ENCODE results near the gene C1QL2. TPM values are rescaled to one million over a fixed set of nuclear protein-coding genes. Genes with fewer than 3 reads are reported as not detected.

C1QL2 gene
- polyA plus RNA-seq (2011; rRNA removed) (not detected in 2 replicates), polyA plus RNA-seq (2017; fragmentation: RNase III; extraction: RNeasy Plus Mini Kit Qiagen cat#74134 plus additional on column Dnase treatment) (not detected in 3 replicates), polyA minus RNA-seq (2011; rRNA and poly(A)+ RNA removed) (not detected in 2 replicates)
- not detected in 2 replicates for polyA plus RNA-seq (2012; cell fraction: cytosol; rRNA removed)
- 0.02 and 0.06 TPM in 2 replicates for polyA plus RNA-seq (2012; cell fraction: nucleus; rRNA removed)

DNA sequence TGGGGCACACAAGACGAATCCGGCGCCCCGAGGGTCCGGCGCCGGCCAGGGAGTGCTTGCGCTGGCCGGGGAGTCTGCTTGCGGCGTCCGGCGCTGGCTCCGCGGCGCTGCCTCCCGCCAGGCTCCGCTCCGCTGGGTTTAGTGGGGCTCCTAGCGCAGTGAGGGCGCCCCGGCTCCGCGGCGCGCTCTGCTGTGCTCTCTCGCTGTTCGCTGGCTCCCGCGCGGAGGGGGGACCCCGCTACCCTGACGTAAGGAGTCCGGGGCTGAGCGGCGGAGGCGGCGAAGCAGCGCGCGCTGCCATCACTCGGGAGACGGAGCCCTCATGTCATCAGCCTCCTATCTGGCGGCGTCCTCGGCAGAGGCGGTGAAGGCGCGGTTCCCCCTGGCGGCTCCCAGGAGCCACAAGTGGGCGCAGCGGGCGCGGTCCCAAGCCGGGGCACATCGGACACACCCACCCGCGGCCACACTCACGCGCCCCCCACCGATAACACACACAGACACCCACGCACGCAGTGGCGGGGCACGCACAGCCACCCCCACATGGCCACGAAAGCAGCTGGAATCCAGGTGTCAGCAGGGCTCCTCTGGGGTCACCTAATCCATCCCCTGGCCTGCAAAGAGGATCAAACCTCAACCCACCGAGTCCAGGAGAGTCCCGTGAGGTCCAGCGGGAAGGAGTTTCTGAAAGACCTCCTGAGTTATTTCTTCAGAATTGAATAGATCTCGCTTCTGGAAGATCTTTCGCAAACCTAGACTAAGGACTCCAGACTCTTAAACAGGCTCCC lies at the start of gene C1QL2:
Gene C1QL2, minus strand, starts transcription at position 189 of the 785 bp plus-strand sequence. CDS start 482 bp downstream, outside the sequence.
- FAIRE-seq: no peak

DNA sequence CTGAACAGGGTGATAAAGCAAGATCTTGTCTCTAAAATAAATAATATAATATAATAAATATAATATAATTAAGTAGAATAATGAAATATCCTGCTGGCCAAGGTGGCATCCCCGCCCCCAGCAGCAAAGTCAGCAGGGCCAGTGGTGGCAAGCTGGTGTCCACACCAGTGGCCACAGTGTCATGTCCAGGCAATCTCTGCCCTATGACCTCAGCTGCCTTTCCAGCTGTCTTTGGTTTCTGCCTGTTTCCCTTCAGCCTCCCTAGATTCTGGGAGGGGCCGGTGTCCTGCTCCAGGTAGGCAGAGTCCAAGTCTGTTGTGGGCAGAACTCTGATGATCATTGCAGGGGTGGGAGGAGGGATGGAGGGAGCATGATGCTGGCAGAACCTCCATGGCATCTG lies 48.9 kb upstream of the C1QL2 start:
- 23% methylated on average over 2 of the region's 2 CpGs for WGBS (ENCODE audit: missing lambda C conversion rate)
- CTCF ChIA-PET: interaction anchor here (1.1 to 1.2 kb wide), 2 partner anchors 57 to 325 kb away, joined by 3 read pairs; no protein-coding TSS in a partner anchor
- peaks cover 10% of the 10 kb centered on the region; the same call in 2 of the 3 replicates for H3K4me1 ChIP-seq
- DNase-seq (ENCODE audit: low read depth in 1 of 2, low spot score in 1 of 2): no peak
- no peak overlapping the region for H3K4me3 ChIP-seq
- TF ChIP-seq SMC3 (IDR thresholded peaks at IDR 0.05) (no peak), RCOR1 (IDR thresholded peaks at IDR 0.05; ENCODE audit: low read depth, low read length) (no peak)
- FAIRE-seq: no peak
- H3K4me2 ChIP-seq: no peak overlapping the region
- H3K27ac ChIP-seq: peak overlapping the region in 1 of 2 experiments; percentile 21; a peak in 1 of 6 replicates
- no peaks in the 10 kb centered on the region for H3K9me3 ChIP-seq
- POLR2A ChIA-PET: no interaction called here
- ATAC-seq: no peak

More for the DNA sequence above, at the start of gene C1QL2:
- Histone ChIP-seq H3K4me1 (0 out of 3 replicates have a peak, but pooled peaks cover 4% of the 10 kb centered on the region), H3K9me3 (no peaks in the 10 kb centered on the region), H3K4me3 (peak within 1 kb of the TSS; percentile 36), H3K4me2 (peak within 1 kb of the TSS; percentile 73), H3K27ac (no peak within 1 kb of the TSS)
- ATAC-seq: peak; percentile 74 to 83
- DNase-seq (ENCODE audit: low read depth in 1 of 2, low spot score in 1 of 2): peak in 1 of 2 experiments; percentile 31
- WGBS (ENCODE audit: missing lambda C conversion rate): 32% methylated on average over 10 of the region's 71 CpGs
- CTCF ChIA-PET: no interaction called here
- POLR2A ChIA-PET: no interaction called here
- no peak for TF ChIP-seq RFX5 (IDR thresholded peaks at IDR 0.05)
- TF ChIP-seq NR3C1 (IDR thresholded peaks at IDR 0.05): no peak
- TF ChIP-seq, protein P1, sequence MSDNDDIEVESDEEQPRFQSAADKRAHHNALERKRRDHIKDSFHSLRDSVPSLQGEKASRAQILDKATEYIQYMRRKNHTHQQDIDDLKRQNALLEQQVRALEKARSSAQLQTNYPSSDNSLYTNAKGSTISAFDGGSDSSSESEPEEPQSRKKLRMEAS (IDR thresholded peaks at IDR 0.05): no peak
- no peak for TF ChIP-seq RCOR1 (IDR thresholded peaks at IDR 0.05; ENCODE audit: low read depth, low read length)
- no peak for TF ChIP-seq CEBPB (IDR thresholded peaks at IDR 0.05)
- no peak for TF ChIP-seq CHD2 (IDR thresholded peaks at IDR 0.05; ENCODE audit: low read length, partially characterized antibody)
- no peak for TF ChIP-seq ZSCAN20 (CRISPR knock-in tag; IDR thresholded peaks at IDR 0.05)
- TF ChIP-seq NPAS2 (CRISPR knock-in tag; IDR thresholded peaks at IDR 0.05; ENCODE audit: borderline replicate concordance): no peak
- no peak for TF ChIP-seq POLR2A (IDR thresholded peaks at IDR 0.05; ENCODE audit: low read length)
- no peak for TF ChIP-seq MAFK (IDR thresholded peaks at IDR 0.05; ENCODE audit: partially characterized antibody)
- TF ChIP-seq RAD21 (conservative IDR thresholded peaks at IDR 0.05 in 1 of 2, IDR thresholded peaks at IDR 0.05 in 1 of 2): no peak

DNA sequence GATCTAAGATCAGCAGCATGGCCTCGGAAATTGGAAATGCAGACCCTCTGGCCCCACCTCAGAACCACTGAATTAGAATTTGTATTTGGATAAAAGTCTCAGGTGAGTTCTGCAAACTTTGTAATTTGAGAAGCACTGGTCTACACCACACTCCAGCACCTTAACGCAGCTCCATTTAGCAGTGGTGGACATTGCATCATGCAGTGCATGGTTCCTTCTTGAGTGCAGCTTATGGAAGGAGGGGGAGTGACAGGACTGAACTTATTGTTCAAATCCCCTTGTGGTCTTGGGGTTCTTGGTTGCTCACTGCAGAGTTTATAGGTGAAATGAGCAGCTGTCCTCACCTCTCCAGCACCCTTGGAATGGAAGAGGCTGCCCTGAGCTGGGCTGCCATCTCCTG lies 47.6 kb upstream of the C1QL2 start:
- FAIRE-seq: no peak
- Histone ChIP-seq H3K4me2 (no peak overlapping the region), H3K4me3 (no peak overlapping the region), H3K27ac (no peak overlapping the region), H3K9me3 (no peaks in the 10 kb centered on the region), H3K4me1 (peaks cover 10% of the 10 kb centered on the region; the same call in 2 of the 3 replicates)
- ATAC-seq: no peak
- POLR2A ChIA-PET: no interaction called here
- DNase-seq (ENCODE audit: low read depth in 1 of 2, low spot score in 1 of 2): no peak
- CTCF ChIA-PET: interaction anchor here (0.9 to 1.3 kb wide), 2 partner anchors 13 to 85 kb away, joined by 3 read pairs; no protein-coding TSS in a partner anchor
- 71% methylated on average over 2 of the region's 2 CpGs for WGBS (ENCODE audit: missing lambda C conversion rate)
- TF ChIP-seq EP300 (IDR thresholded peaks at IDR 0.05): no peak
- no peak for TF ChIP-seq NFE2L2 (conservative IDR thresholded peaks at IDR 0.05; ENCODE audit: low read length)
- no peak for TF ChIP-seq RFX5 (IDR thresholded peaks at IDR 0.05)
- TF ChIP-seq POLR2A (IDR thresholded peaks at IDR 0.05; ENCODE audit: low read length): no peak
- TF ChIP-seq ZFP36 (IDR thresholded peaks at IDR 0.05; ENCODE audit: borderline replicate concordance, partially characterized antibody): no peak
- no peak for TF ChIP-seq BHLHE40 (IDR thresholded peaks at IDR 0.05; ENCODE audit: low read depth, low read length)
- no peak for TF ChIP-seq TFCP2L1 (CRISPR knock-in tag; IDR thresholded peaks at IDR 0.05)
- no peak for TF ChIP-seq FOSB (CRISPR knock-in tag; IDR thresholded peaks at IDR 0.05)
- no peak for TF ChIP-seq SREBF2 (IDR thresholded peaks at IDR 0.05)
- TF ChIP-seq NPAS2 (CRISPR knock-in tag; IDR thresholded peaks at IDR 0.05; ENCODE audit: borderline replicate concordance): no peak
- TF ChIP-seq, protein P2, sequence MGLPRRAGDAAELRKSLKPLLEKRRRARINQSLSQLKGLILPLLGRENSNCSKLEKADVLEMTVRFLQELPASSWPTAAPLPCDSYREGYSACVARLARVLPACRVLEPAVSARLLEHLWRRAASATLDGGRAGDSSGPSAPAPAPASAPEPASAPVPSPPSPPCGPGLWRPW (IDR thresholded peaks at IDR 0.05): no peak
- TF ChIP-seq, protein P3, sequence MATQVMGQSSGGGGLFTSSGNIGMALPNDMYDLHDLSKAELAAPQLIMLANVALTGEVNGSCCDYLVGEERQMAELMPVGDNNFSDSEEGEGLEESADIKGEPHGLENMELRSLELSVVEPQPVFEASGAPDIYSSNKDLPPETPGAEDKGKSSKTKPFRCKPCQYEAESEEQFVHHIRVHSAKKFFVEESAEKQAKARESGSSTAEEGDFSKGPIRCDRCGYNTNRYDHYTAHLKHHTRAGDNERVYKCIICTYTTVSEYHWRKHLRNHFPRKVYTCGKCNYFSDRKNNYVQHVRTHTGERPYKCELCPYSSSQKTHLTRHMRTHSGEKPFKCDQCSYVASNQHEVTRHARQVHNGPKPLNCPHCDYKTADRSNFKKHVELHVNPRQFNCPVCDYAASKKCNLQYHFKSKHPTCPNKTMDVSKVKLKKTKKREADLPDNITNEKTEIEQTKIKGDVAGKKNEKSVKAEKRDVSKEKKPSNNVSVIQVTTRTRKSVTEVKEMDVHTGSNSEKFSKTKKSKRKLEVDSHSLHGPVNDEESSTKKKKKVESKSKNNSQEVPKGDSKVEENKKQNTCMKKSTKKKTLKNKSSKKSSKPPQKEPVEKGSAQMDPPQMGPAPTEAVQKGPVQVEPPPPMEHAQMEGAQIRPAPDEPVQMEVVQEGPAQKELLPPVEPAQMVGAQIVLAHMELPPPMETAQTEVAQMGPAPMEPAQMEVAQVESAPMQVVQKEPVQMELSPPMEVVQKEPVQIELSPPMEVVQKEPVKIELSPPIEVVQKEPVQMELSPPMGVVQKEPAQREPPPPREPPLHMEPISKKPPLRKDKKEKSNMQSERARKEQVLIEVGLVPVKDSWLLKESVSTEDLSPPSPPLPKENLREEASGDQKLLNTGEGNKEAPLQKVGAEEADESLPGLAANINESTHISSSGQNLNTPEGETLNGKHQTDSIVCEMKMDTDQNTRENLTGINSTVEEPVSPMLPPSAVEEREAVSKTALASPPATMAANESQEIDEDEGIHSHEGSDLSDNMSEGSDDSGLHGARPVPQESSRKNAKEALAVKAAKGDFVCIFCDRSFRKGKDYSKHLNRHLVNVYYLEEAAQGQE (IDR thresholded peaks at IDR 0.05): no peak
- TF ChIP-seq, protein P4, sequence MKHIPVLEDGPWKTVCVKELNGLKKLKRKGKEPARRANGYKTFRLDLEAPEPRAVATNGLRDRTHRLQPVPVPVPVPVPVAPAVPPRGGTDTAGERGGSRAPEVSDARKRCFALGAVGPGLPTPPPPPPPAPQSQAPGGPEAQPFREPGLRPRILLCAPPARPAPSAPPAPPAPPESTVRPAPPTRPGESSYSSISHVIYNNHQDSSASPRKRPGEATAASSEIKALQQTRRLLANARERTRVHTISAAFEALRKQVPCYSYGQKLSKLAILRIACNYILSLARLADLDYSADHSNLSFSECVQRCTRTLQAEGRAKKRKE (CRISPR knock-in tag; IDR thresholded peaks at IDR 0.05; ENCODE audit: low read depth): no peak
- TF ChIP-seq CHD2 (IDR thresholded peaks at IDR 0.05; ENCODE audit: low read length, partially characterized antibody): no peak
- no peak for TF ChIP-seq JUN (IDR thresholded peaks at IDR 0.05)
- no peak for TF ChIP-seq CEBPB (IDR thresholded peaks at IDR 0.05)
- TF ChIP-seq FOSL2 (IDR thresholded peaks at IDR 0.05): no peak
- TF ChIP-seq FOSL2 (CRISPR knock-in tag; IDR thresholded peaks at IDR 0.05): no peak
- TF ChIP-seq, protein P5, sequence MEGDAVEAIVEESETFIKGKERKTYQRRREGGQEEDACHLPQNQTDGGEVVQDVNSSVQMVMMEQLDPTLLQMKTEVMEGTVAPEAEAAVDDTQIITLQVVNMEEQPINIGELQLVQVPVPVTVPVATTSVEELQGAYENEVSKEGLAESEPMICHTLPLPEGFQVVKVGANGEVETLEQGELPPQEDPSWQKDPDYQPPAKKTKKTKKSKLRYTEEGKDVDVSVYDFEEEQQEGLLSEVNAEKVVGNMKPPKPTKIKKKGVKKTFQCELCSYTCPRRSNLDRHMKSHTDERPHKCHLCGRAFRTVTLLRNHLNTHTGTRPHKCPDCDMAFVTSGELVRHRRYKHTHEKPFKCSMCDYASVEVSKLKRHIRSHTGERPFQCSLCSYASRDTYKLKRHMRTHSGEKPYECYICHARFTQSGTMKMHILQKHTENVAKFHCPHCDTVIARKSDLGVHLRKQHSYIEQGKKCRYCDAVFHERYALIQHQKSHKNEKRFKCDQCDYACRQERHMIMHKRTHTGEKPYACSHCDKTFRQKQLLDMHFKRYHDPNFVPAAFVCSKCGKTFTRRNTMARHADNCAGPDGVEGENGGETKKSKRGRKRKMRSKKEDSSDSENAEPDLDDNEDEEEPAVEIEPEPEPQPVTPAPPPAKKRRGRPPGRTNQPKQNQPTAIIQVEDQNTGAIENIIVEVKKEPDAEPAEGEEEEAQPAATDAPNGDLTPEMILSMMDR (IDR thresholded peaks at IDR 0.05): no peak

All from A549 (cell line).